Measurements from ENCODE around the gene UGT1A10.

DNA sequence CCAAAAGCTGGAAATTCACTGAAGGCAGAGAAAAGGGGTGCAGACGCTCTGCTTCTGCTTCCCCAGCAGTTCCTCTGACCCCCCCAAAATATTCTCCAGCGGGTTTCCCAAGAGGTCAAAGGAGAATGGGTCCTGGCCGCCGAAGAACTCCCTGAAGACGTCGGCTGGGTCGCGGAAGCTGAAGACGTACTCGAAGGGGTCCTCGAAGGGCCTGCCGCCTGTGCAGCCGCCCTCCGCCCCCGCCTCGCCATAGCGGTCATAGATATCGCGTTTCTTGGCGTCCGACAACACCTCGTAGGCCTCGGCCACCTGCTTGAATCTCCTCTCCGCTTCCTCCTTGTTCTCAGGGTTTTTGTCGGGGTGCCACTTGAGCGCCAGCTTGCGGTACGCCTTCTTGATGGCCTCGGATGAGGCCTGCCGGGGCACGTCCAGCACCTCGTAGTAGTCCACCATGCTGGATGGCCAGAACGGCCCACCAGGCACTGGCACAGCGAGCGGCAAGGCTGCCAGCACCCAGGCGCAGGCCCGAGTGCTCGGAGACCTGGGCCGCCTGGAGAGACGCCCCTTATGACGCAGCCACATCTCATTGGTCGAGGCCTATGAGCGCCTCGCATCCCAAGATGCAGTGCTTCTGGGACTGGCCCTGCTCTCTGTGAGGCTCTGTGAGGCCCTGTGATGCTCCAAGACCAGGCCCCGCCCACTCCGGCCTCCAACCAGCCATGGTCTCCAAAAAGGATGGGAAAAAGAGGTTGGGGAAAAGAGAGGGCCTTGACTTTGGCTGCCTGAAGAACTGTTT lies 107.4 kb downstream of the UGT1A10 start:
- TF ChIP-seq, protein P1, sequence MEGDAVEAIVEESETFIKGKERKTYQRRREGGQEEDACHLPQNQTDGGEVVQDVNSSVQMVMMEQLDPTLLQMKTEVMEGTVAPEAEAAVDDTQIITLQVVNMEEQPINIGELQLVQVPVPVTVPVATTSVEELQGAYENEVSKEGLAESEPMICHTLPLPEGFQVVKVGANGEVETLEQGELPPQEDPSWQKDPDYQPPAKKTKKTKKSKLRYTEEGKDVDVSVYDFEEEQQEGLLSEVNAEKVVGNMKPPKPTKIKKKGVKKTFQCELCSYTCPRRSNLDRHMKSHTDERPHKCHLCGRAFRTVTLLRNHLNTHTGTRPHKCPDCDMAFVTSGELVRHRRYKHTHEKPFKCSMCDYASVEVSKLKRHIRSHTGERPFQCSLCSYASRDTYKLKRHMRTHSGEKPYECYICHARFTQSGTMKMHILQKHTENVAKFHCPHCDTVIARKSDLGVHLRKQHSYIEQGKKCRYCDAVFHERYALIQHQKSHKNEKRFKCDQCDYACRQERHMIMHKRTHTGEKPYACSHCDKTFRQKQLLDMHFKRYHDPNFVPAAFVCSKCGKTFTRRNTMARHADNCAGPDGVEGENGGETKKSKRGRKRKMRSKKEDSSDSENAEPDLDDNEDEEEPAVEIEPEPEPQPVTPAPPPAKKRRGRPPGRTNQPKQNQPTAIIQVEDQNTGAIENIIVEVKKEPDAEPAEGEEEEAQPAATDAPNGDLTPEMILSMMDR (IDR thresholded peaks at IDR 0.05; ENCODE audit: borderline replicate concordance, extremely low read depth, low read length, poor library complexity, severe bottlenecking), result no peak
- TF ChIP-seq EZH2 (IDR thresholded peaks at IDR 0.05; ENCODE audit: borderline replicate concordance, low read depth, low read length, severe bottlenecking), result no peak
